GM12892 (cell line): ENCODE data around the gene INTS12.

Source experiments
- POLR2A ChIP-seq: IDR thresholded peaks from 2 replicates; pipeline ENCODE4 v1.6.1; 2011; ENCODE audit warnings: low read depth, low read length, control low read depth
- POLR2AphosphoS5 ChIP-seq: IDR thresholded peaks from 2 replicates; pipeline ENCODE4 v1.6.1; 2011; ENCODE audit warnings: low read depth, low read length, control low read depth

- no peak for TF ChIP-seq POLR2A
- TF ChIP-seq POLR2AphosphoS5 = no peak
These were observed 41.8 kb downstream of the INTS12 start for GRCh38 chr4:105666693-105667092.
